ENCODE data around the gene MBD5.

GRCh38 chr2:148244593-148245292 is 223.9 kb downstream of the MBD5 start:
- no peak for TF ChIP-seq CTCF (IDR thresholded peaks at IDR 0.05; ENCODE audit: low read depth, low read length)
- no peak for TF ChIP-seq EZH2phosphoT487 (IDR thresholded peaks at IDR 0.05; ENCODE audit: low read depth)

Data from OCI-LY3 (cell line).